ENCODE data around the gene PIR. TPM values are rescaled to one million over a fixed set of nuclear protein-coding genes. Genes with fewer than 3 reads are reported as not detected.

PIR gene
- total RNA-seq, 1 donor from 2014 or later: 53.4 TPM

GRCh38 chrX:15438332-15438731 is 54.8 kb downstream of the PIR start:
- H3K9me3 Mint-ChIP-seq: no peaks in the 10 kb centered on the region
- no peak for DNase-seq (ENCODE audit: low read depth, low spot score)
- no peaks in the 10 kb centered on the region for H3K4me1 Mint-ChIP-seq
- H3K36me3 Mint-ChIP-seq (ENCODE audit: low read depth): peaks cover 29% of the 10 kb centered on the region
- H3K4me3 Mint-ChIP-seq: no peak overlapping the region
- H3K27ac Mint-ChIP-seq (ENCODE audit: unreplicated experiment): no peak overlapping the region
- H3K27me3 Mint-ChIP-seq (ENCODE audit: low read depth): no peaks in the 10 kb centered on the region
- TF ChIP-seq CTCF (conservative IDR thresholded peaks at IDR 0.05): no peak

- no peak for DNase-seq (ENCODE audit: low read depth, low spot score)
- H3K36me3 Mint-ChIP-seq (ENCODE audit: low read depth): peaks cover 34% of the 10 kb centered on the region
- H3K4me1 Mint-ChIP-seq: no peaks in the 10 kb centered on the region
- TF ChIP-seq CTCF (conservative IDR thresholded peaks at IDR 0.05): no peak
- no peak overlapping the region for H3K27ac Mint-ChIP-seq (ENCODE audit: unreplicated experiment)
- no peaks in the 10 kb centered on the region for H3K27me3 Mint-ChIP-seq (ENCODE audit: low read depth)
- peaks cover 2% of the 10 kb centered on the region for H3K9me3 Mint-ChIP-seq
- H3K4me3 Mint-ChIP-seq: no peak overlapping the region
Observed at GRCh38 chrX:15437724-15438123, 55.4 kb downstream of the PIR start.

GRCh38 chrX:15435836-15436619 is 57.1 kb downstream of the PIR start:
- TF ChIP-seq CTCF (conservative IDR thresholded peaks at IDR 0.05): no peak
- Mint-ChIP-seq H3K9me3 (peaks cover 7% of the 10 kb centered on the region), H3K4me1 (peaks cover 6% of the 10 kb centered on the region), H3K36me3 (ENCODE audit: low read depth) (peaks cover 34% of the 10 kb centered on the region), H3K4me3 (no peak overlapping the region), H3K27me3 (ENCODE audit: low read depth) (no peaks in the 10 kb centered on the region), H3K27ac (ENCODE audit: unreplicated experiment) (no peak overlapping the region)
- DNase-seq (ENCODE audit: low read depth, low spot score): no peak

- Mint-ChIP-seq H3K27ac (ENCODE audit: unreplicated experiment) (no peak overlapping the region), H3K27me3 (ENCODE audit: low read depth) (no peaks in the 10 kb centered on the region), H3K9me3 (peaks cover 7% of the 10 kb centered on the region), H3K4me1 (peaks cover 6% of the 10 kb centered on the region), H3K4me3 (no peak overlapping the region), H3K36me3 (ENCODE audit: low read depth) (peaks cover 34% of the 10 kb centered on the region)
- no peak for TF ChIP-seq CTCF (conservative IDR thresholded peaks at IDR 0.05)
- no peak for DNase-seq (ENCODE audit: low read depth, low spot score)
Observed at GRCh38 chrX:15434205-15434604, 58.9 kb downstream of the PIR start.

- H3K36me3 Mint-ChIP-seq (ENCODE audit: low read depth): peaks cover 23% of the 10 kb centered on the region
- no peak overlapping the region for H3K27ac Mint-ChIP-seq (ENCODE audit: unreplicated experiment)
- peaks cover 7% of the 10 kb centered on the region for H3K9me3 Mint-ChIP-seq
- DNase-seq (ENCODE audit: low read depth, low spot score): no peak
- H3K27me3 Mint-ChIP-seq (ENCODE audit: low read depth): no peaks in the 10 kb centered on the region
- H3K4me3 Mint-ChIP-seq: no peak overlapping the region
- H3K4me1 Mint-ChIP-seq: peaks cover 6% of the 10 kb centered on the region
- no peak for TF ChIP-seq CTCF (conservative IDR thresholded peaks at IDR 0.05)
Observed at GRCh38 chrX:15430584-15430983, 62.5 kb downstream of the PIR start.

Data from neural crest cell (in vitro differentiated cells).